Neuron (in vitro differentiated cells): Measurements from ENCODE around the gene MDH2.
"Not testable (repeated sequence)": the region's sequence is repeated elsewhere in the genome, so short reads cannot be mapped to it uniquely, and the experiment has no call there.

Experiments used
- H2AFZ ChIP-seq: one replicate; pipeline ENCODE4 v1.6.1; 2013; ENCODE audit warnings: low read depth, mild to moderate bottlenecking, inconsistent platforms, low read length, moderate library complexity
- H3K27me3 ChIP-seq: one replicate; pipeline ENCODE4 v1.6.1; 2013; ENCODE audit warnings: low read length; ENCODE audit not compliant: insufficient read depth
- H3K36me3 ChIP-seq: one replicate; pipeline ENCODE4 v1.6.1; 2013; ENCODE audit warnings: low read length; ENCODE audit not compliant: insufficient read depth
- H3K4me1 ChIP-seq: one replicate; pipeline ENCODE4 v1.6.1; 2013; ENCODE audit warnings: low read length; ENCODE audit not compliant: insufficient read depth
- H3K4me3 ChIP-seq: 2 replicates; pipeline ENCODE4 v1.5.1; 2013; ENCODE audit warnings: mild to moderate bottlenecking, low read length, moderate library complexity
- H3K9me3 ChIP-seq: one replicate; pipeline ENCODE4 v1.6.1; 2013; ENCODE audit warnings: low read length

The MDH2 gene

GRCh38 chr7:76089865-76090475 lies 42.1 kb downstream of the MDH2 start:
- Histone ChIP-seq H3K4me3 (no peak overlapping the region), H2AFZ (no peak overlapping the region), H3K4me1 (no peaks in the 10 kb centered on the region), H3K27me3 (no peaks in the 10 kb centered on the region), H3K36me3 (no peaks in the 10 kb centered on the region), H3K9me3 (no peaks in the 10 kb centered on the region)

- no peaks in the 10 kb centered on the region for H3K9me3 ChIP-seq
- no peaks in the 10 kb centered on the region for H3K4me1 ChIP-seq
- H3K4me3 ChIP-seq = no peak overlapping the region
Observed at GRCh38 chr7:76091506-76091905, 43.6 kb downstream of the MDH2 start.

GRCh38 chr7:76093531-76093930 lies 45.6 kb downstream of the MDH2 start:
- not testable (repeated sequence) for H3K4me1 ChIP-seq, H3K4me3 ChIP-seq, H3K27me3 ChIP-seq, H3K36me3 ChIP-seq, H2AFZ ChIP-seq, H3K9me3 ChIP-seq

More at GRCh38 chr7:76091506-76091905, 43.6 kb downstream of the MDH2 start:
- Histone ChIP-seq H3K27me3 (no peaks in the 10 kb centered on the region), H2AFZ (no peak overlapping the region), H3K36me3 (no peaks in the 10 kb centered on the region)

- not testable (repeated sequence) for H3K4me3 ChIP-seq, H3K36me3 ChIP-seq, H3K27me3 ChIP-seq, H2AFZ ChIP-seq, H3K4me1 ChIP-seq, H3K9me3 ChIP-seq
Observed at GRCh38 chr7:76094326-76094725, 46.4 kb downstream of the MDH2 start.

- H3K4me3 ChIP-seq = no peak overlapping the region
- no peaks in the 10 kb centered on the region for H3K9me3 ChIP-seq
- no peak overlapping the region for H2AFZ ChIP-seq
- no peaks in the 10 kb centered on the region for H3K4me1 ChIP-seq
- H3K27me3 ChIP-seq = no peaks in the 10 kb centered on the region
- H3K36me3 ChIP-seq = no peaks in the 10 kb centered on the region
Observed at GRCh38 chr7:76095908-76096307, 48.0 kb downstream of the MDH2 start.

- H3K36me3 ChIP-seq, H3K4me1 ChIP-seq, H2AFZ ChIP-seq, H3K9me3 ChIP-seq, H3K27me3 ChIP-seq, H3K4me3 ChIP-seq: not testable (repeated sequence)
Observed at GRCh38 chr7:76101693-76102437, 54.0 kb downstream of the MDH2 start.

- not testable (repeated sequence) for H2AFZ ChIP-seq, H3K36me3 ChIP-seq, H3K9me3 ChIP-seq, H3K4me3 ChIP-seq, H3K27me3 ChIP-seq, H3K4me1 ChIP-seq
Observed at GRCh38 chr7:76103788-76104187, 55.9 kb downstream of the MDH2 start.

GRCh38 chr7:76106130-76106529 lies 58.2 kb downstream of the MDH2 start:
- not testable (repeated sequence) for H3K4me1 ChIP-seq, H2AFZ ChIP-seq, H3K27me3 ChIP-seq, H3K36me3 ChIP-seq, H3K9me3 ChIP-seq, H3K4me3 ChIP-seq

- Histone ChIP-seq H3K4me3 (no peak overlapping the region), H3K36me3 (no peaks in the 10 kb centered on the region), H3K4me1 (no peaks in the 10 kb centered on the region), H3K9me3 (no peaks in the 10 kb centered on the region), H3K27me3 (no peaks in the 10 kb centered on the region), H2AFZ (no peak overlapping the region)
Observed at GRCh38 chr7:76106893-76107292, 59.0 kb downstream of the MDH2 start.

GRCh38 chr7:76108540-76109233 lies 60.8 kb downstream of the MDH2 start:
- Histone ChIP-seq H3K4me3 (no peak overlapping the region), H3K9me3 (no peaks in the 10 kb centered on the region), H3K4me1 (no peaks in the 10 kb centered on the region), H3K36me3 (no peaks in the 10 kb centered on the region), H3K27me3 (no peaks in the 10 kb centered on the region), H2AFZ (no peak overlapping the region)

- H2AFZ ChIP-seq, H3K36me3 ChIP-seq, H3K4me1 ChIP-seq, H3K4me3 ChIP-seq, H3K27me3 ChIP-seq, H3K9me3 ChIP-seq: not testable (repeated sequence)
Observed at GRCh38 chr7:76113042-76113630, 65.2 kb downstream of the MDH2 start.

- not testable (repeated sequence) for H3K27me3 ChIP-seq, H3K4me3 ChIP-seq, H3K36me3 ChIP-seq, H3K4me1 ChIP-seq, H3K9me3 ChIP-seq, H2AFZ ChIP-seq
Observed at GRCh38 chr7:76114742-76115141, 66.8 kb downstream of the MDH2 start.
